ENCODE results near the gene RYR1.

The RYR1 gene

GRCh38 chr19:38386300-38386970, 47.1 kb upstream of the RYR1 start:
- CTCF ChIA-PET, result interaction anchor here (1.4 to 1.9 kb wide), 2 partner anchors 16 to 152 kb away, joined by 4 to 14 read pairs; partner anchors contain the start of gene FAM98C
- POLR2A ChIA-PET, result interaction anchor here (1.5 to 4.7 kb wide), 6 partner anchors 11 to 544 kb away, joined by 4 to 223 read pairs (median 18); partner anchors contain the start of genes ACTN4, CATSPERG, MRPS12 and PSMD8
- H3K9me3 ChIP-seq (ENCODE audit: control insufficient read depth, insufficient read depth, low read depth, low read length), result no peaks in the 10 kb centered on the region
- H3K4me1 ChIP-seq (ENCODE audit: control insufficient read depth, insufficient read depth, low read length), result peaks cover 19% of the 10 kb centered on the region
- H3K27ac ChIP-seq (ENCODE audit: extremely low read depth, low read depth, low read length), result peak overlapping the region; percentile 63; the same call in 1 of the 2 replicates
- no peak for TF ChIP-seq IKZF3 (tag by site-specific recombination; IDR thresholded peaks at IDR 0.05)
- TF ChIP-seq ZNF398 (tag by site-specific recombination; IDR thresholded peaks at IDR 0.05), result no peak
- no peak for TF ChIP-seq HOXC10 (CRISPR knock-in tag; IDR thresholded peaks at IDR 0.05)
- peak; percentile 29; the same call in 1 of the 2 replicates for TF ChIP-seq KLF1 (tag by site-specific recombination; IDR thresholded peaks at IDR 0.05)
- TF ChIP-seq ATF2 (tag by site-specific recombination; IDR thresholded peaks at IDR 0.05; ENCODE audit: low read depth), result no peak
- TF ChIP-seq ZFP3 (tag by site-specific recombination; IDR thresholded peaks at IDR 0.05; ENCODE audit: low read depth), result no peak
- no peak for TF ChIP-seq ZNF530 (tag by site-specific recombination; IDR thresholded peaks at IDR 0.05; ENCODE audit: low read depth)
- TF ChIP-seq ZNF544 (tag by site-specific recombination; IDR thresholded peaks at IDR 0.05), result no peak
- TF ChIP-seq ZNF830 (tag by site-specific recombination; IDR thresholded peaks at IDR 0.05; ENCODE audit: low read depth), result no peak
- TF ChIP-seq ZNF449 (tag by site-specific recombination; IDR thresholded peaks at IDR 0.05), result no peak
- no peak for TF ChIP-seq ZNF16 (tag by site-specific recombination; IDR thresholded peaks at IDR 0.05; ENCODE audit: low read depth)
- no peak for TF ChIP-seq ZNF394 (tag by site-specific recombination; IDR thresholded peaks at IDR 0.05; ENCODE audit: borderline replicate concordance)
- no peak for TF ChIP-seq EGR2 (tag by site-specific recombination; IDR thresholded peaks at IDR 0.05; ENCODE audit: low read depth)
- TF ChIP-seq ZSCAN23 (tag by site-specific recombination; IDR thresholded peaks at IDR 0.05), result no peak
- peak; percentile 14; the same call in 1 of the 2 replicates for TF ChIP-seq GLIS2 (tag by site-specific recombination; IDR thresholded peaks at IDR 0.05)
- TF ChIP-seq, protein P1, sequence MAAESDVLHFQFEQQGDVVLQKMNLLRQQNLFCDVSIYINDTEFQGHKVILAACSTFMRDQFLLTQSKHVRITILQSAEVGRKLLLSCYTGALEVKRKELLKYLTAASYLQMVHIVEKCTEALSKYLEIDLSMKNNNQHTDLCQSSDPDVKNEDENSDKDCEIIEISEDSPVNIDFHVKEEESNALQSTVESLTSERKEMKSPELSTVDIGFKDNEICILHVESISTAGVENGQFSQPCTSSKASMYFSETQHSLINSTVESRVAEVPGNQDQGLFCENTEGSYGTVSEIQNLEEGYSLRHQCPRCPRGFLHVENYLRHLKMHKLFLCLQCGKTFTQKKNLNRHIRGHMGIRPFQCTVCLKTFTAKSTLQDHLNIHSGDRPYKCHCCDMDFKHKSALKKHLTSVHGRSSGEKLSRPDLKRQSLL (tag by site-specific recombination; IDR thresholded peaks at IDR 0.05), result peak; percentile 57; the same call in 1 of the 2 replicates
- TF ChIP-seq, protein P2, sequence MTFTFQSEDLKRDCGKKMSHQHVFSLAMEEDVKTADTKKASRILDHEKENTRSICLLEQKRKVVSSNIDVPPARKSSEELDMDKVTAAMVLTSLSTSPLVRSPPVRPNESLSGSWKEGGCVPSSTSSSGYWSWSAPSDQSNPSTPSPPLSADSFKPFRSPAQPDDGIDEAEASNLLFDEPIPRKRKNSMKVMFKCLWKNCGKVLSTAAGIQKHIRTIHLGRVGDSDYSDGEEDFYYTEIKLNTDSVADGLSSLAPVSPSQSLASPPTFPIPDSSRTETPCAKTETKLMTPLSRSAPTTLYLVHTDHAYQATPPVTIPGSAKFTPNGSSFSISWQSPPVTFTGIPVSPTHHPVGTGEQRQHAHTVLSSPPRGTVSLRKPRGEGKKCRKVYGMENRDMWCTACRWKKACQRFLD (tag by site-specific recombination; IDR thresholded peaks at IDR 0.05), result no peak
- no peak for TF ChIP-seq REPIN1 (tag by site-specific recombination; IDR thresholded peaks at IDR 0.05; ENCODE audit: low read depth)
- TF ChIP-seq ZNF280C (tag by site-specific recombination; IDR thresholded peaks at IDR 0.05), result no peak
- peaks cover 29 to 47% of the 10 kb centered on the region in 2 experiments for H3K36me3 ChIP-seq (ENCODE audit: control insufficient read depth in 2 of 2, insufficient read depth in 1 of 2, low read length in 2 of 2)
- H3K4me3 ChIP-seq (ENCODE audit: low read depth, low read length), result no peak overlapping the region

Data from HEK293 (cell line).